Nephron progenitor cell (in vitro differentiated cells): Measurements from ENCODE around the gene GRK5.
A peak's percentile ranks its signal among the peaks of the same experiment; 100 is the strongest.

Source experiments
- DNase-seq: peaks from one replicate; pipeline ENCODE4 v3.0.0; 2021
- H3K27ac Mint-ChIP-seq: 2 replicates; pipeline ENCODE4 v1.8.0; 2021; ENCODE audit warnings: mild to moderate bottlenecking, moderate library complexity, mixed read lengths
- H3K27me3 Mint-ChIP-seq: 2 replicates; pipeline ENCODE4 v1.8.0; 2021; ENCODE audit warnings: mild to moderate bottlenecking, low read depth, mixed read lengths; ENCODE audit not compliant: poor library complexity
- H3K36me3 Mint-ChIP-seq: 2 replicates; pipeline ENCODE4 v1.8.0; 2021; ENCODE audit warnings: low read depth, mixed read lengths
- H3K4me1 Mint-ChIP-seq: 2 replicates; pipeline ENCODE4 v1.8.0; 2021; ENCODE audit warnings: mixed read lengths
- H3K4me3 Mint-ChIP-seq: 2 replicates; pipeline ENCODE4 v1.8.0; 2021; ENCODE audit warnings: mild to moderate bottlenecking, moderate library complexity, mixed read lengths
- H3K9me3 Mint-ChIP-seq: 2 replicates; pipeline ENCODE4 v1.8.0; 2021; ENCODE audit warnings: mild to moderate bottlenecking, moderate library complexity, mixed read lengths
- TF ChIP-seq, protein P1 (sequence below): fragments of 200-600 bp; sonication (generic); IDR thresholded peaks from 2 replicates; pipeline ENCODE4 v1.5.0; 2021; ENCODE audit warnings: antibody characterized with exemption

Gene GRK5

DNA sequence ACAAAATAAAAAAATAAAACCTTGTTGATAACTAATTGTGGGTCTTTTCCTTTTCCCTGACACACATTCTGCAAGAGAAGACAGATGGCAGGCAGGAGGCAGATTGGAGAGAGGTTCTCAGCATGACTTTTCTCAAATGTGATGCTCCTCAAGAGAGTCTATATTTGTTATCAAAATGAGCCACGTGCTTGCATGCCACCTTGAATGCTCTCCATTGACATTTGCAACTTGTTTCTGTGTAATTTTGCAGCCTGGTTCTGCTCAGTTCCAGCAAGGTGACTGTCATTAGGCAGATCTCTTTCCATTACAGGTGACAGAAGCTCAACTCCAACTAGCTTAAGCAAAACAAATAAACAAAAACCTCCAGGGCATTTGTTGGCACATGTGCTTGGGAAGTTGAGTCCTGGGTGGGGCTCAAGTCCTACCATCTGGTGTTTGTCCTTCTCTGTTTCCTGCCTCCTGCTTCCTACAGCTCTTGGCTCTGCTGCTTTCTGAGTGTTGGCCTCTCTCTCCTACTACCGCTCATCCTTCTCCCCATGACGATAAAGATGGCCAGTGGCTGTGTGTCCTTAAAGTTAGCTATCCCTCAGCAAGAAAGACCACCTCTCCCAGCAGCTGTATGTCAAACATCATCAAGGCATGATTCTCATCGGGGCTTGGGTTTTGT is 56.7 kb downstream of the GRK5 start:
- Mint-ChIP-seq H3K4me1 (peaks cover 15% of the 10 kb centered on the region), H3K9me3 (peaks cover 32% of the 10 kb centered on the region), H3K27me3 (peaks cover 2% of the 10 kb centered on the region), H3K4me3 (no peak overlapping the region), H3K36me3 (peaks cover 42% of the 10 kb centered on the region), H3K27ac (peak overlapping the region; percentile 16)
- TF ChIP-seq, protein P1, sequence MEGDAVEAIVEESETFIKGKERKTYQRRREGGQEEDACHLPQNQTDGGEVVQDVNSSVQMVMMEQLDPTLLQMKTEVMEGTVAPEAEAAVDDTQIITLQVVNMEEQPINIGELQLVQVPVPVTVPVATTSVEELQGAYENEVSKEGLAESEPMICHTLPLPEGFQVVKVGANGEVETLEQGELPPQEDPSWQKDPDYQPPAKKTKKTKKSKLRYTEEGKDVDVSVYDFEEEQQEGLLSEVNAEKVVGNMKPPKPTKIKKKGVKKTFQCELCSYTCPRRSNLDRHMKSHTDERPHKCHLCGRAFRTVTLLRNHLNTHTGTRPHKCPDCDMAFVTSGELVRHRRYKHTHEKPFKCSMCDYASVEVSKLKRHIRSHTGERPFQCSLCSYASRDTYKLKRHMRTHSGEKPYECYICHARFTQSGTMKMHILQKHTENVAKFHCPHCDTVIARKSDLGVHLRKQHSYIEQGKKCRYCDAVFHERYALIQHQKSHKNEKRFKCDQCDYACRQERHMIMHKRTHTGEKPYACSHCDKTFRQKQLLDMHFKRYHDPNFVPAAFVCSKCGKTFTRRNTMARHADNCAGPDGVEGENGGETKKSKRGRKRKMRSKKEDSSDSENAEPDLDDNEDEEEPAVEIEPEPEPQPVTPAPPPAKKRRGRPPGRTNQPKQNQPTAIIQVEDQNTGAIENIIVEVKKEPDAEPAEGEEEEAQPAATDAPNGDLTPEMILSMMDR, result no peak
- DNase-seq, result no peak

DNA sequence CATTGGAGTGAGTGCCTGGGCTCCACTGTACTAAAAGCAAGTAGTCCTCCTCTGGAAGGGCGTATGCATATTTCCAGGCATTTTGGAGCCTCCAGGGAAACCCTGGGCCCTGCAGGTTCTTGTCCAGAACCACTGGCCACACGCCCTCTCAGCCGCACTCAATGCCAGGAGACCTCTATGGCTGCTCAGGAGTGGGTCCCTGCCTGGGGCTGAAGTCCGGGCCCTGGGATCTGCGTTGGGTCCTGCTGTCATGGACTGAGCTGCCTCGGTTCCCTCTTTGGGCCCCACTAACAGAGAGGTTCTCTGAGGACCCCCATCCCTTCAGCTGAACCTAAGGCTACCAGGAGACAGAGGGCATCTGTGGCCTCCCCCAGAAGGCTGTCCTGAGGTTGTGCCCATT is 58.3 kb downstream of the GRK5 start:
- peaks cover 24% of the 10 kb centered on the region for H3K4me1 Mint-ChIP-seq
- DNase-seq, result no peak
- no peak overlapping the region for H3K27ac Mint-ChIP-seq
- H3K4me3 Mint-ChIP-seq, result no peak overlapping the region
- peaks cover 2% of the 10 kb centered on the region for H3K27me3 Mint-ChIP-seq
- peaks cover 31% of the 10 kb centered on the region for H3K36me3 Mint-ChIP-seq
- peaks cover 21% of the 10 kb centered on the region for H3K9me3 Mint-ChIP-seq
- TF ChIP-seq, protein P1, result no peak

DNA sequence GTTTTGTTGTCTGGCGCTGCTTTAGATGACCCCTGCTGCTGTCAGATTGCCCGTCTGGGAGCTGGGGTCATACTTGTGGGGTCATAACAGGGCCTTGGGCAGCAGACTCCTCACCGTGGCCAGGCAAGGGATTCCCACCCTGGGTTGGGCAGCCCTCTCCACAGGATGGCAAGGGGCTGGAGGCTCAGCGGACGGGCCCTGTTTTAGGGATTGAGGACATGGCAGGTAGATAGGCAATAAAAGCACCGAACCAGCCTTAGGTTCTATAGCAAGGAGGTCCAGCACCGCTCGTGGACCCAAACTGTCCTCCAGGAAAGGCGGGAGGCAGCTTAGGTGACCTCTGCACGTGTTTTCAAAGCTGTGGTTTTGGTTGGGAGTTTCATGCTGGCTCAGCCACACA is 60.0 kb downstream of the GRK5 start:
- Mint-ChIP-seq H3K36me3 (peaks cover 23% of the 10 kb centered on the region), H3K4me1 (peaks cover 38% of the 10 kb centered on the region), H3K27me3 (peaks cover 5% of the 10 kb centered on the region), H3K9me3 (peaks cover 14% of the 10 kb centered on the region), H3K27ac (no peak overlapping the region), H3K4me3 (no peak overlapping the region)
- DNase-seq, result no peak
- TF ChIP-seq, protein P1, result no peak

DNA sequence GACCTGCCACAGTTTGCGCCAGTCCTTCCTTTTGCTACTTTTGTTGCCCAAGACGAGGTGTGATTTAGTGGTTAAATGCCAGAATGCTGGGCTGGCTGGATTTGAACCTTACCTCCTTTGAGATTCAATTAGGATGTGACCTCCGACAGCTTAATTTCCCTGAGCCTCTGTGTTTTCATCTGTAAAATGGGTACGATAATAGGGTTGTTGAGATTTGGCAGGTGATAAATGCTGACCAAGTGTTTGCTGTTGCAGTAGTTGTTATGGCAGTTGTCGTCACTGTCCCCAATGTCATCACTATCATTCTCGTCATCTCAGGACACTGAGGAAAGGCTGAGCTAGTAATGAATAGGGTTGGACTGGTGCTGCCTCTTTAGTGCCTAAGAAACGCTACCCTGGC is 61.1 kb downstream of the GRK5 start:
- DNase-seq, result no peak
- TF ChIP-seq, protein P1, result no peak
- Mint-ChIP-seq H3K4me3 (no peak overlapping the region), H3K9me3 (peaks cover 5% of the 10 kb centered on the region), H3K4me1 (peaks cover 46% of the 10 kb centered on the region), H3K36me3 (peaks cover 15% of the 10 kb centered on the region), H3K27ac (no peak overlapping the region), H3K27me3 (peaks cover 3% of the 10 kb centered on the region)

DNA sequence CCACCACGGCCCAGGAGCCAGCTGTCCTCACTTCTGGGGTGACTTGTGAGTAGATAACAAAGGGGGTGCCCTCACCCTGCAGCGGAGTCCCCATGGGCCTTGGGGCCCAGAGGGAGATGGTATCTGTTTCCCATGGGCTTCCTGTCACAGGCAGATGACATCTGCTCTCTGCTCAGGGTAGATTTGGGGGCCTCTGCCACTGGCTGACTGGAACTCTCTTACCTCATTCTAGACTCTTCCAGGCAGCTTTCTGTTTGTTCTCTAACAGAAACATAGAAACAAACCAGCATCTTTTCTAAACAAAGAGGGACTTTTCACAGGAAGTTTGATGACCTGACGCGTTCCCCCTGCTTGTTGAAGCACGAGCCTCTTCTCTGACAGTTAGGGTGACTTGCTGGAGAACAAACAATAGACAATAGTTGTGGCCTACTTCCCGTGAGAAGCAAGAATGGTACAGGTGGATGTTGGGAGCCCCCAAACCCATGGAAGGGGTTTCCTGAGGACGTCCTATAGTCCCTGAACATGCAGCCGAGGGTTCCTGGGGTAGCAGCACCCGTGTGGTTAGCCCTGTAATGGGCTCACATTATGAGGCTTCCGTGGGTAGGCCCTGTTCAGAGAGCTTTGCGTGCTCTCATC is 61.6 kb downstream of the GRK5 start:
- Mint-ChIP-seq H3K36me3 (peaks cover 12% of the 10 kb centered on the region), H3K27me3 (peaks cover 2% of the 10 kb centered on the region), H3K9me3 (peaks cover 3% of the 10 kb centered on the region), H3K27ac (peak overlapping the region; percentile 75), H3K4me1 (peaks cover 47% of the 10 kb centered on the region), H3K4me3 (no peak overlapping the region)
- no peak for DNase-seq
- TF ChIP-seq, protein P1, result no peak

DNA sequence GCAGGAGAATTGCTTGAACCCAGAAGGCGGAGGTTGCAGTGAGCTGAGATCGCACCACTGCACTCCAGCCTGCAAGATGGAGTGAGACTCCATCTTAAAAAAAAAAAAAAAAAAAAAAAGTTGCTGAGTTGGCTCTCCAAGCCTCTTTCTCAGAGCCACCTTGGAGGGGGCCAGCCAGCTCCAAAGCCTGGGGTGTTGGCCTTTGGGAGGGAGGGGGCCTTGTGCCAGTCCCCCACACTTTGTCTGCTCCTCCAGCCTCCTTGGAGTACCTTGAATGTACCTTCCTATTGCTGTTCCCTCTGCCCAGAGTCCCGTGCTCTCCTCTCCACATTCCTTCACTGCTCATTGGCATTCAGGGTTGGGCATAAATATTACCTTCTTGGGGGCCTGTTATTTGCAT is 62.4 kb downstream of the GRK5 start:
- Mint-ChIP-seq H3K27me3 (peaks cover 2% of the 10 kb centered on the region), H3K36me3 (peaks cover 5% of the 10 kb centered on the region), H3K4me1 (peaks cover 49% of the 10 kb centered on the region), H3K27ac (peak overlapping the region; percentile 83), H3K9me3 (no peaks in the 10 kb centered on the region), H3K4me3 (no peak overlapping the region)
- TF ChIP-seq, protein P1, result no peak
- no peak for DNase-seq
